Hematopoietic multipotent progenitor cell treated with erythropoietin and hydrocortisone succinate and interleukin-3 and kit ligand, for 8 days (in vitro differentiated cells): Measurements from ENCODE around the gene SSR1.
A peak's percentile ranks its signal among the peaks of the same experiment; 100 is the strongest.
"Not testable (repeated sequence)": the region's sequence is repeated elsewhere in the genome, so short reads cannot be mapped to it uniquely, and the experiment has no call there.

ENCODE experiments used
- DNase-seq: peaks from one replicate; pipeline ENCODE4 v3.0.0-alpha.2; 2015

SSR1 gene

GRCh38 chr6:7316658-7317533, 3.9 kb upstream of the SSR1 start:
- DNase-seq = no peak

- DNase-seq = no peak
Observed at GRCh38 chr6:7315948-7316365, 3.0 kb upstream of the SSR1 start.

GRCh38 chr6:7315087-7315947, 2.3 kb upstream of the SSR1 start:
- not testable (repeated sequence) for DNase-seq

- DNase-seq = no peak
Observed at GRCh38 chr6:7314414-7314813, 1.4 kb upstream of the SSR1 start.

GRCh38 chr6:7313505-7314165, 636 bp upstream of the SSR1 start:
- DNase-seq = no peak

- peak; percentile 58 for DNase-seq
Observed at GRCh38 chr6:7311917-7312615, 933 bp downstream of the SSR1 start.

- DNase-seq = no peak
Observed at GRCh38 chr6:7311176-7311575, 1.8 kb downstream of the SSR1 start.

- no peak for DNase-seq
Observed at GRCh38 chr6:7309050-7309449, 3.9 kb downstream of the SSR1 start.

- DNase-seq = no peak
Observed at GRCh38 chr6:7307533-7307932, 5.5 kb downstream of the SSR1 start.

GRCh38 chr6:7304821-7305220, 8.2 kb downstream of the SSR1 start:
- DNase-seq = no peak

GRCh38 chr6:7301702-7302101, 11.3 kb downstream of the SSR1 start:
- DNase-seq = no peak

- DNase-seq = peak; percentile 48
Observed at GRCh38 chr6:7300926-7301325, 12.1 kb downstream of the SSR1 start.

- DNase-seq = no peak
Observed at GRCh38 chr6:7298113-7298512, 14.9 kb downstream of the SSR1 start.

- DNase-seq = no peak
Observed at GRCh38 chr6:7296602-7297001, 16.4 kb downstream of the SSR1 start.

- DNase-seq = no peak
Observed at GRCh38 chr6:7295916-7296315, 17.1 kb downstream of the SSR1 start.

- no peak for DNase-seq
Observed at GRCh38 chr6:7292596-7293255, 20.3 kb downstream of the SSR1 start.

- no peak for DNase-seq
Observed at GRCh38 chr6:7290079-7290478, 22.9 kb downstream of the SSR1 start.

- no peak for DNase-seq
Observed at GRCh38 chr6:7285416-7285815, 27.6 kb downstream of the SSR1 start.

GRCh38 chr6:7283676-7284075, 29.3 kb downstream of the SSR1 start:
- DNase-seq = no peak

GRCh38 chr6:7282097-7282906, 30.7 kb downstream of the SSR1 start:
- DNase-seq = no peak

GRCh38 chr6:7276199-7276524, 36.8 kb downstream of the SSR1 start:
- no peak for DNase-seq
